ENCODE results near the gene LIMS1.
"Not testable (repeated sequence)": the region's sequence is repeated elsewhere in the genome, so short reads cannot be mapped to it uniquely, and the experiment has no call there.

DNA sequence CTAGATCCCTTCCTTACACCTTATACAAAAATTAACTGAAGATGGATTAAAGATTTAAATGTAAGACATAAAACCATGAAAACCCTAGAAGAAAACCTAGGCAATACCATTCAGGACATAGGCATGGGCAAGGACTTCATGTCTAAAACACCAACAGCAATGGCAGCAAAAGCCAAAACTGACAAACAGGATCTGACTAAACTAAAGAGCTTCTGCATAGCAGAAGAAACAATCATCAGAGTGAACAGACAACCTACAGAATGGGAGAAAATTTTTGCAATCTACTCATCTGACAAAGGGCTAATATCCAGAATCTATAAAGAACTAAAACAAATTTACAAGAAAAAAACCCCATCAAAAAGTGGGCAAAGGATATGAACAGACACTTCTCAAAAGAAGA, 114.5 kb downstream of the LIMS1 start:
- TF ChIP-seq, protein P1, sequence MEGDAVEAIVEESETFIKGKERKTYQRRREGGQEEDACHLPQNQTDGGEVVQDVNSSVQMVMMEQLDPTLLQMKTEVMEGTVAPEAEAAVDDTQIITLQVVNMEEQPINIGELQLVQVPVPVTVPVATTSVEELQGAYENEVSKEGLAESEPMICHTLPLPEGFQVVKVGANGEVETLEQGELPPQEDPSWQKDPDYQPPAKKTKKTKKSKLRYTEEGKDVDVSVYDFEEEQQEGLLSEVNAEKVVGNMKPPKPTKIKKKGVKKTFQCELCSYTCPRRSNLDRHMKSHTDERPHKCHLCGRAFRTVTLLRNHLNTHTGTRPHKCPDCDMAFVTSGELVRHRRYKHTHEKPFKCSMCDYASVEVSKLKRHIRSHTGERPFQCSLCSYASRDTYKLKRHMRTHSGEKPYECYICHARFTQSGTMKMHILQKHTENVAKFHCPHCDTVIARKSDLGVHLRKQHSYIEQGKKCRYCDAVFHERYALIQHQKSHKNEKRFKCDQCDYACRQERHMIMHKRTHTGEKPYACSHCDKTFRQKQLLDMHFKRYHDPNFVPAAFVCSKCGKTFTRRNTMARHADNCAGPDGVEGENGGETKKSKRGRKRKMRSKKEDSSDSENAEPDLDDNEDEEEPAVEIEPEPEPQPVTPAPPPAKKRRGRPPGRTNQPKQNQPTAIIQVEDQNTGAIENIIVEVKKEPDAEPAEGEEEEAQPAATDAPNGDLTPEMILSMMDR (IDR thresholded peaks at IDR 0.05 in 4 of 5, conservative IDR thresholded peaks at IDR 0.05 in 1 of 5) = not testable (repeated sequence)
- TF ChIP-seq POLR2A (IDR thresholded peaks at IDR 0.05) = not testable (repeated sequence)

All from gastrocnemius medialis (tissue), 4 donors.